HG02938 (cell line): Measurements from ENCODE around the gene FAM83E.

ENCODE experiments used
- ATAC-seq: cut with Tn5 transposase; IDR thresholded peaks from one replicate; pipeline ENCODE4 v1.9.1; 2021; ENCODE audit warnings: mild to moderate bottlenecking, moderate library complexity; ENCODE audit not compliant: unreplicated experiment

Gene FAM83E

DNA sequence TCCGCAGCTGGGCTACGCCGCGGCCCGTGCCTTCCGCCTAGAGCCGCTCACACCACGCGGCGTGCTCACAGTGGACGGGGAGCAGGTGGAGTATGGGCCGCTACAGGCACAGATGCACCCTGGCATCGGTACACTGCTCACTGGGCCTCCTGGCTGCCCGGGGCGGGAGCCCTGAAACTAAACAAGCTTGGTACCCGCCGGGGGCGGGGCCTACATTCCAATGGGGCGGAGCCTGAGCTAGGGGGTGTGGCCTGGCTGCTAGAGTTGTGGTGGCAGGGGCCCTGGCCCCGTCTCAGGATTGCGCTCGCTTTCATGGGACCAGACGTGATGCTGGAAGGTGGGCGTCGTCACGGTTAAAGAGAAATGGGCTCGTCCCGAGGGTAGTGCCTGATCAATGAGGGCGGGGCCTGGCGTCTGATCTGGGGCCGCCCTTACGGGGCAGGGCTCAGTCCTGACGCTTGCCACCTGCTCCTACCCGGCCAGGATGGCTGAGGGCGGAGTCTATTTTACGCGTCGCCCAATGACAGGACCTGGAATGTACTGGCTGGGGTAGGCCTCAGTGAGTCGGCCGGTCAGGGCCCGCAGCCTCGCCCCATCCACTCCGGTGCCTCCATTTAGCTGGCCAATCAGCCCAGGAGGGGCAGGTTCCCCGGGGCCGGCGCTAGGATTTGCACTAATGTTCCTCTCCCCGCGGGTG is 14.9 kb upstream of the FAM83E start:
- no peak for ATAC-seq

DNA sequence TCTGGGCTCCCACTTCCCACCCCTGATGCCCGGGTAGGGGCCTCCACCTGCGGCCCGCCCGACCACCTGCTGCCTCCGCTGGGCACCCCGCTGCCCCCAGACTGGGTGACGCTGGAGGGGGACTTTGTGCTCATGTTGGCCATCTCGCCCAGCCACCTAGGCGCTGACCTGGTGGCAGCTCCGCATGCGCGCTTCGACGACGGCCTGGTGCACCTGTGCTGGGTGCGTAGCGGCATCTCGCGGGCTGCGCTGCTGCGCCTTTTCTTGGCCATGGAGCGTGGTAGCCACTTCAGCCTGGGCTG is 14.4 kb upstream of the FAM83E start:
- no peak for ATAC-seq

DNA sequence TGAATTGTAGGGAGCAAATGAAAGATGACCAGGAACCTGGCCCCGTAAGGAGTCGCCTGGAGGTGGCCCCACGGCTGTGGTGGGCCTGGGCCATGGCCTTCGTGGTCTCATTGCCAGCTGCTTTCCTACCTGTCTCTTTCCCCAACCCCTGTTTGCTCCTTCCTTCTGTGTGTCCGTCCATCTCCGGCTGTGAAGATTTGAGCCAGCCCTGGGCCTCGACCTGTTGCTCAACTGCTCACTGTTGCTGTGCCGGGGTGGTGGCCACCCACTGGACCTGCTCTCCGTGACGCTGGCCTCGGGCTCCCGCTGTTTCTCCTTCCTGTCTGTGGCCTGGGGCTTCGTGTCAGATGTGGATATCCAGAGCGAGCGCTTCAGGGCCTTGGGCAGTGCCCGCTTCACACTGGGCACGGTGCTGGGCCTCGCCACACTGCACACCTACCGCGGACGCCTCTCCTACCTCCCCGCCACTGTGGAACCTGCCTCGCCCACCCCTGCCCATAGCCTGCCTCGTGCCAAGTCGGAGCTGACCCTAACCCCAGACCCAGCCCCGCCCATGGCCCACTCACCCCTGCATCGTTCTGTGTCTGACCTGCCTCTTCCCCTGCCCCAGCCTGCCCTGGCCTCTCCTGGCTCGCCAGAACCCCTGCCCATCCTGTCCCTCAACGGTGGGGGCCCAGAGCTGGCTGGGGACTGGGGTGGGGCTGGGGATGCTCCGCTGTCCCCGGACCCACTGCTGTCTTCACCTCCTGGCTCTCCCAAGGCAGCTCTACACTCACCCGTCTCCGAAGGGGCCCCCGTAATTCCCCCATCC is 13.8 kb upstream of the FAM83E start:
- no peak for ATAC-seq

DNA sequence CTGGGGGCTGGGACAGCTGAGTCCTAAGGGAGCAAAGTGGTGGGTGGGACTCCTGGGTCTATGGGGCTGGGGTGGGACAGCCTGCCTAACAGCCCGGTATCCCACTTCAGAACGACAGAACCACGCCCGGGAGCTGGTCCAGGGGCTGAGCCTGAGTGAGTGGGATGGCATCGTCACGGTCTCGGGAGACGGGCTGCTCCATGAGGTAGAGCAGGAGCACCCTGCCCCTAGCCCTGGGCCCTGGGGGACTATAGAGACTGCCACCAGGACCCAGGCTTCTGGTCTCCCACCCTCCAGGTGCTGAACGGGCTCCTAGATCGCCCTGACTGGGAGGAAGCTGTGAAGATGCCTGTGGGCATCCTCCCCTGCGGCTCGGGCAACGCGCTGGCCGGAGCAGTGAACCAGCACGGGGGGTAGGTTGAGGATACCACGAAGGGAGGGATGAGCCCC is 13.0 kb upstream of the FAM83E start:
- no peak for ATAC-seq

DNA sequence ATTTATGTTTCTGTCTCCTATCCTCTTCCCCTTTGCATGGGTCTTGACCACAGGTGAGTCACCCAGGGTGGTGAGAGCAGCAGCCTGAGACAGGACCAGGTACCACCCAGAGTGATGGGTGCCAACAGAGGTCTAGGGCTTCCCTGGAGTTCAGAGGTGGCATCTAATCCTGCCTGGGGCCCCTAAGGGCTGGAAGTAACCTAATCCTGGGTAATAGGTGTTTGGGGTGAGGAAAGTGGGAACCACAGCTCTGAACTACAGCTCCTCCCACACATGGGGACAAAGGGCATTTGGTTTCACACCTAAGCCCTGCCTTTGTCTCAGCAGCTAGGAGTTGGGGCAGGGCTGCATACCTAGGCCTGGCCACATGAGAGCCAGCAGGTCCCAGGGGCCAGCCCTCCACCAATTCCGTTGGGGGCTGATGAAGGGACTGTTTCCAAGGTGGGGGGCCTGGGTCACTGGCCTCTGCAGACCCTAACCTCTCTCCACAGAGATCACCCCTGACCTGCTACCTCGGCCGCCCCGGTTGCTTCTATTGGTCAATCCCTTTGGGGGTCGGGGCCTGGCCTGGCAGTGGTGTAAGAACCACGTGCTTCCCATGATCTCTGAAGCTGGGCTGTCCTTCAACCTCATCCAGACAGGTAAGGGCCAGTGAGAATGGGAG is 12.5 kb upstream of the FAM83E start:
- no peak for ATAC-seq

DNA sequence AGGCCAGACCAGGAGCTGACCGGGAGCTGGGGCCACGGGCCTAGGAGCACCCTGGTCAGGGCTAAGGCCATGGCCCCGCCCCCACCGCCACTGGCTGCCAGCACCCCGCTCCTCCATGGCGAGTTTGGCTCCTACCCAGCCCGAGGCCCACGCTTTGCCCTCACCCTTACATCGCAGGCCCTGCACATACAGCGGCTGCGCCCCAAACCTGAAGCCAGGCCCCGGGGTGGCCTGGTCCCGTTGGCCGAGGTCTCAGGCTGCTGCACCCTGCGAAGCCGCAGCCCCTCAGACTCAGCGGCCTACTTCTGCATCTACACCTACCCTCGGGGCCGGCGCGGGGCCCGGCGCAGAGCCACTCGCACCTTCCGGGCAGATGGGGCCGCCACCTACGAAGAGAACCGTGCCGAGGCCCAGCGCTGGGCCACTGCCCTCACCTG is 11.0 kb upstream of the FAM83E start:
- no peak for ATAC-seq

DNA sequence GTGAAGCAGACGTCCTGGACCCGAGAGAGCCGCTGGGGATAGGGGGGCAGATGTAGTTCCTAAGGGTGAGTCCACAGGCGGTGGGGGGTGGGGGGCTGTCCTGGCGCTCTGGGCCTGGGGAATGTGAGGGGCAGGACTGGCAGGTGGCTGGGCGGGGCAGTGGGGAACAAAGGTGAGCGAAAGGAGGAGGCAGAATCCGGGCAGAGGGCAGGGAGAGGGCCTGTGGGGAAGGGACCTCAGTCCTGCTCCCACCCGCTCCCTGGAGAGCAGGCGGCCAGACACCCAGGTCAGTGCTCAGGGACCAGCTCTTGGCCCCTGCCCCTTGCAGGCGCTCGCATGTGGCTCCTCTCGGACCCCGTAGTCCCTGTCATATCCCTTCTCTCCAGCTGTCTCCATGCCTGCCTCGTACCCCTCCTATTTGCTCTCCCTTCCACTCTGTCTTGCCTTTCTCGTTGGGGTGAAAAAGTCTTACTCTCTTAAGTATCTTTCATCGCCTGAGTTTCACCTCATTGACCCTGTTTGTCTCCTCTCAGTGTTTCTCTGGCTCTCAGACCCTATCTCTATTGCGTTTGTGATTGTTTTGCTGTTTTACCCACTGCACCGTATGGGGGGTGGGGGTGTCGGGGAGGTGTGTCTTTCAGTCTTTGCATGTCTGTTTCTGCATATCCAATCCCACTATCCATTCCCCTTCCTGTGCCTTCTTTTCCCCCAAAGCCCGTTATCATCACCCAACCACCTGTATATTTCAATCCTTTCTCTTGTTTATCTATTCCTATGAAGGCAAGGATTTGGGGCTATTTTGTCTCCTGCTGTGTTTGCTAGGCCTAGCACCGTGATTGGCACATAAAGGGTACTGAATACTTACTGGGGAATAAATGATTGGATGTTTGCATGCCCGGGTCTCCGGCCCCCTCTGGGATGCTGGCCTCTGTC is 10.2 kb upstream of the FAM83E start:
- ATAC-seq = no peak

DNA sequence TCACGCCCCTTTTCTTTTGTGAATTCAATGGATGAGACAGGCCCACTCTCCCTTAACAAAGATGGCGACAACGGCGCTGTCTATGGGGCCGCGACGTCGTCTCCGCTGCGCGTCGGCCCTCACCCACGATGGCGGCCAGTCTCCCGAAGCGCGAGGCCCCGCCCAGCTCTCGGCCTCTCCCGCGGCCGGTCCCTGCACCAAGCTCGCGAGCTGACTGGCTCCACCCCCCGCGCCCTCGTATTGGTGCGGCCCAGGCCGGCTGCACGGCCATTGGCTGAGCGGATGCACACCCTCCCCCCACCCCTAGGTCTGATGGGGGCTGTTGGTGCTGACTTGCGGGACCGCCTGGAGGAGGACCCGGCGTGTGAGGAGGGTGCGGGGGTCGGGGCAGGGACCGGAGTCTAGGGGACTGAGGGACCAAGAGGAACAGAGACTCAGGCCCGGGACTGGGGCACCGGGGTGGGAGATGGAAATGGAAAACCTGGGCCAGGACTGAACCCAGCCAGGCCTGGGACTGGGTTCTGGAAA is 9.3 kb upstream of the FAM83E start:
- peak; percentile 53 for ATAC-seq

DNA sequence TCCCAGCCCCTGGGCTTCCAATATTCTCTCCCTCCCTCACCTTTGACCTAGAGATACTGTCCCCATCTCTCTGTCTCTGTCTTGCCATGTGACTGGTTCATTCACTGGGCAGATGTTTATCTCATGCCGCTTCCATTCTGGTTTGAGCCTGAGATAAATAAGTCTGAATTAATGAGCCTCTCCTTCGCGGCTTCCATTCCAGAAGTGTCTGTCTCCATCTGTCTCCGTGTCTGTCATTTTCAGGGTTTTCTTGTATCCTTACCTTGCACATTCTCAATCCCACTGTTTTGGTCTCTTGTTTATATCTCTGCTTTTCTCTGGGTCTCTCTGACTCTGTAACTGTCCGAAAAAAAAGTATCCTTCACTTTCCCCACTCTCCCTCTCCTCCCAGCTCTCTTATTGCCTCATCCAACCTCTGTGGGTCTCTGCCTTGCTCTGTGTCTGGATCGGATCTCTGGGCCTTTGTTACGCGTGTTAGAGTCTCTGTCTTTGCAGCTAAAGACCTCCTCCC is 8.7 kb upstream of the FAM83E start:
- ATAC-seq = no peak

DNA sequence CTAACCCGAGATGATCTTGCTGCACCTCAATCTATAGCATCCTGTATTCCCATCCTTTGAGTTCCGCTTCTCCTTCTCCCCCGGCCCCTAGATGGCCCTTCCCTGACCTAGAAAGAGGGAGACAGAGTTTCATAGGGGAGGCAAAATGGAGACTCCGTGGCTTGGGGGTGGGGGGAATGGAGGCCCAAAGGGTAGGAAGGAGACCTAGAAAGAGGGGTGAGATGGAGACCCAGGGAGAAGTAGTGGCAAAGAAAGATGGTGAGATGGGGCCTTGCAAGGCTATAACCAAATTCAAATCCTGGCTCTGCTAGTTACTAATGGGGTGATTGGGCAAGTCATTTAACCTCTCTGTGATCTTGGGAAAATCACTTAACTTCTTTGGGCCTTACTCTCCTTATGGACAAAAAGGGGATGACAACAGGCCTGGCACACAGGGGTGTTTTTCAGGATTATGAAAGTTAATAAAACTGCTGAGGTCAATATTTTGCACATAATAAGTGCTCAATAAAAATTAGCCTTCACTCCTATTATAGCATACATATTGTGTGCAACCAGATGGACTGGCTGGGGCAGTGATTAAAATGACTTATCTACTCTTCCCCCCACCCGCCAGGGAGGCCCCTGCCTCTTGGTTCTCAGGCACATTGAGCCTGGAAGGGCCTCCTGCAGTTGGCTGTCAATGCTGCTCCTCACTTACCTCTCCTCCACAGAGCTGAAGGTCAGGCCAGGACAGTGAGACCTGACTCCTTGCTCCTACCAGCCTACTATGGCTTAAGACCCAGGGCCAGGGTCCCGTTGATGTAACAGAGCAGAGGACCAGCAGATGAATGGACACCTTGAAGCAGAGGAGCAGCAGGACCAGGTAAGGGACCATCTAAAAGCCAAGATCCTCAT is 5.1 kb upstream of the FAM83E start:
- no peak for ATAC-seq

DNA sequence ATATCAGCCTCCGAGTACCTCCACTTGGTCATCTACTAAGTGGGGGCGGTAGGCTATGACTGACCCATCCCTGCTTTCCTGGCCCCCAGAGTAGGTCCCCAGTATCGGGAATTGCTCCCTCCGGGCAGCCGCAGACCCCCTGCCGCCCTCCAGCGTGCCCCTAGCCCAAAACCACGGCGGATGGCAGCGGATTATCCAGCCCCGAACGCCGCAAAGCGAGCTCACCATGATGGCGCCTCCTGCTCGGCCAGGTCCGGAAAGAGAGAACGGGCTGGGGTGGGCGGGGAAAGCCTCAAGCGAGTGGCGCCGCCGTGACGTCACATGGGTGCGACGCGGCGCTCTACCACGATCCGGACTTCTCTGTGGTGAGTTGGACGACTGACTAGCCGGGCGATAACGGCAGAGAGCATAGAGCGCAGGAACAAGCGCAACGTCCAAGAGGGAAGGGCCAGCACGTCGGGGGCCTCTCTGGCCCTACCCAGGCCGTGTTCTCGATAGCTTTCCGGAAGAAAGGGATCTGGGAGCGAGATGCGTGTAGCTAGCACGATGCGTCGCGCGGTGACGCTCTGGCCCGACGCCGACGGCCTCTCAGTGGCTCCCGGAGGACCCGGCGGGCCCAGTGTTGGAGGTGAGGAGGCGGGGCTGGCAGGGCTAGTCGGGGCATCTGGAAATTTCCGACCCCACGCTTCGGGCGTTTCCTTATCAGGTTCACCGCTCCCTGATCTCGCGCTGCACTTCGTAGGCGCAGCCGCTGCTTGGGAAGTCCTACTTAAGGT is 4.2 kb upstream of the FAM83E start, which contains the start of the genes RPL18 and SPHK2:
Gene RPL18, minus strand, starts transcription at position 263 of the 776 bp plus-strand sequence. Its CDS starts 35 bp downstream, at position 228.
Gene SPHK2, plus strand, starts transcription at position 591 of the 776 bp plus-strand sequence. CDS start 1,009 bp downstream, outside the sequence.
- peak; percentile 87 for ATAC-seq

DNA sequence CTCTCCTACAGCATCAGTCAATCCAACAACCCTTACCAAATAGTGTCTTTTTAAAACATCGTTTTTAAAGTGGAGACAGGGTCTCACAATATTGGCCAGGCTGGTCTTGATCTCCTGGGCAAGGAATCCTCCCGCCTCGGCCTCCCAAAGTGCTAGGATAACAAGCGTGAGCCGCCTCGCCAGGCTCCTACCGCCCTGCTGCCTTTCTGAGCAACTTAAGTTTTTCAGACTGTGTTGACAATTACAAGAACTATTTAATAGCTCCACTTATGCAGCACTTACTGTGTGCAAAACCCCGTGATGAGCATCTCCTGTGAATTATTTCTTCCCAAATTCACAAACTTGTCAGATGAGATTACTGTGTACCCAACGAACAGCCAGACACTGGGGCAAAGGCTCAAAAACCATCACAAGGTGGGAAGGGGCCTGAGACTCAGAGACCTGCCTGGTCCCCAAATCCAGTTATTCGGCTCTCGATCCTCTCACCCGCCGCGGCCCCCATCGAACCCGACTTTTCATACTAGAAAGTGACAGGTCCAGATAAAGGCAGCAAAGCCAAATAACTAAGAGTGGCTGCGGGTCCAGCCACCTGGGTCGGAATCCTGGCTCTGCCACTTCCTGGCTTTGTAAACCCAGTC is 3.5 kb upstream of the FAM83E start:
- no peak for ATAC-seq

DNA sequence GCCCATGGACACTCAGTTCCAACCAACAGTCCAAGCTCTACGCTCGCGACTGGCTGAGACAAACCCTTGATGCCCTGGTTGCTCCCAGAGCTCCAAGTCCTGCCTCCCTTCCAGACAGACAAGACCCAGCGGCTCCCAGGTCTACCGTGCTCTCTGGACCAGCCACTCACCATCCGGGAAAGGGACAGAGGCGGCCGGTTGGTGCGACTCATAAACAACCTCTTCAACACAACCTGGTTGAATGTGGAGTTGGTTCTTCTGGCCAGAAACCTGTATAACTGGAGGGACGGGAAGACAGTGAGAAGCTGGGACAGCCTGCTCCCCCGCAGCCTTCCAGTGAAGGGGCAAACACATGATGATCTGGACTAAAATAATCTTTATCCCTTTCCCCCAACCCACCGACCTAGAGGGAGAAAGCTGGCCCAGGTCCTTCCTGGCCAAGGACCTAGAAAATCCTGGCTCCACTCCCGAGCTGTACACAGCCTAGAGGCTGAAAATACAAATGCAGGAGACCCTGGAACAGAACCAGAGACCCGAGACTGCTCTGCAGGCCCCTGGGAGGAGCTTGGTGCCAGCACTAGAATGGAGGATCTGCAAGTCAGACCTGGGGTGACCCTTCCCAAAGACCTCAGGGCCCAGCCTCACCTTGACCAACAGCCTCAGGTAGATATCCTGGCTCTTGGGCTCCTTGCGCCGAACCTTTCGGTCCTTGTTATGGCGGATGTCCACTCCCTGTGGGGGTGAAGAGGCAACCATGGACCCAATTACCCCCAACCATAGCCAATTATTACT is 2.5 kb upstream of the FAM83E start:
- ATAC-seq = no peak

DNA sequence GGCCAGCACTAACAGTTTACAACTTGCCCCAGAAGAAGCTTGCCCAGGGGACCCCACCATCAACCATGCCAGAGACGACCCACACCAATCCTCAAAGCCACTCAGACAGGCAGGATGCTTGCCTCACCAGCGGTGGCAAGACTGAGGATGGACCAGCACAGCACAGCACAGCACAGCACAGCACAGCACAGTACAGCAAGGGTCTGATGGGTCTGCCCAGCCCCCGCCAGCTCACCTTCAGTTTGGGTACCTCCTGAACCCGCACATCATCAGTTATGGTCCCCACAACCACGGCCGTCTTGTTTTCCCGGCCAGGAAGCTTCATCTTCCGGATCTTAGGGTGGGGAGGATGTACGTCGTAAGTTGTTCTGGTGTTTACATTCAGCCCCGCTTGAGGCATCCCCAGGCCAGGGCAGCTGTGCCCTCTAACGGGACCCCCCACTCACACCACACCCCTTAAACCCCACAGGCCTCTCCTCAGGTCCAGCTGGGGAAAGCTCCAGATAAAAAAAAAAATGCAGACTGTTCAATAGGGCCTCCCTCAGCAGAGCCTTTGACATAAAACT is 1.7 kb upstream of the FAM83E start:
- no peak for ATAC-seq

DNA sequence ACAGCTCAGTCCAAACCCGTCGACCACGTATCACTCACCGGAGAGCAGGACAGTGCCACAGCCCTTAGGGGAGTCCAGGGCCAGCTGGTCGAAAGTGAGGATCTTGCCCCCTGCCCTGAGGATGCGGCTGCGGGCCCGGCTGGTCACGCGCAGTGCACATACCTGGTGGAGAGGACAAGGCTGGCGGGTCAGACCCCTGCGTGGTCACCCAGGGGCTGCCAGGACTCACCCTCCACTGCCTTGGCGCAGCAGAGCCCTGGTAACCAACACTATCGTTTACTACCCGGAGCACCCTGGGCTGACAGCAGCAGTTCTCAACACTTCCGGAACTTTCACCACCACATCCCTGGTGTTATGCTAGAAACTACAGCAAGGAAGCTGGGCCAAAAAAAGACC is 1.2 kb upstream of the FAM83E start:
- ATAC-seq = no peak

DNA sequence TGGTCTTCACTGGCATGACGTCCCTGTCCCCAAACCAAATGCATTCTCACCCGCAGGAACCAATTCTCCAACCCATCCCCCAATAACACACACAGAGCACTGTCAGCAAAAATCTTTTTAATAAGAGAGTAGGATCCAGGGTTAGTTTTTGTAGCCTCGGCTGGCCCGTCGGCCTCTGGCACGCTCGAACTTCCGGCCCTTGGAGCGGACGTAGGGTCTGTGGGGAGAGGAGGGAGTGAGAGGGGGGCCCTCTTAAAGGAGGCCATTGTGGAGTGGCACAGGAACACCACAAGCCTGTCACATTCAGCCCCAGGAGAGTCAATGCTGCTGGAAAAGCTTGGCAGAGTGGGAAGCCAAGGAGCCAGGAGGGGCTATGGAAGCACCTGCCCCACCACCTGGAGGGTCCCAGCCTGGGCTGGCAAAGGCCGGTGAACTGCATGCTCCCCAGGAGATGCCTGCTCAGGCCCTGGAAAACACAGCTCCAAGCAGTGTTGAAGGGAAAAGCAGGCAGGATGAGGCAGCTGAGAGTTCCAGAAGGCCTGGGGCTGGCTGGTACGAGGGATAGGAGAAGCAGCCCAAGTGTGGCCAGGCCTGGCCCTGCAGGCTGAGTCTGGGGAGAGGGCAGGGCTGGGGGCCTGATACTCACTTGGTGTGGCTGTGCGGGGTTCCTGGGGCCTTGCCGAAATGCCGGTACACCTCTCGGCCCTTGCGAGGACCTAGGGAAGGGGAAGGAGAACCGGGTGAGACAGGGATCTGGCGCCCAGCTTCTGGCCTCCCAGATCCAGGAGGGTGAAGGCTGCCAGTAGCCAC is 560 bp upstream of the FAM83E start:
- no peak for ATAC-seq
